Small intestine (tissue), 7 donors: ENCODE results near the gene S100A4. TPM values are rescaled to one million over a fixed set of nuclear protein-coding genes. Genes with fewer than 3 reads are reported as not detected.
A peak's percentile ranks its signal among the peaks of the same experiment; 100 is the strongest.
"Not testable (repeated sequence)": the region's sequence is repeated elsewhere in the genome, so short reads cannot be mapped to it uniquely, and the experiment has no call there.

ENCODE experiments used
- DNase-seq, 2 donors: peaks; one replicate each; pipeline versions ENCODE4 v3.0.0 to v3.0.0-alpha.2; 2013
- FAIRE-seq: peaks from 2 replicates; lab custom pipeline; 2012; peaks lifted over from hg19 to GRCh38; lab: Jason Lieb, UNC
- H3K27ac ChIP-seq, 3 donors: one replicate each; pipeline ENCODE4 v1.5.1; 2013; ENCODE audit warnings: low read length in 2 of 3, mild to moderate bottlenecking in 2 of 3, control low read depth in 1 of 3, inconsistent platforms in 1 of 3, low read depth in 1 of 3, moderate library complexity in 1 of 3
- H3K27me3 ChIP-seq, 3 donors: one replicate each; pipeline ENCODE4 v1.6.1; 2013; ENCODE audit warnings: low read length in 3 of 3, inconsistent platforms in 1 of 3; ENCODE audit not compliant: control insufficient read depth in 3 of 3, insufficient read depth in 3 of 3
- H3K36me3 ChIP-seq, 3 donors: one replicate each; pipeline ENCODE4 v1.6.1; 2013; ENCODE audit warnings: low read length in 3 of 3, inconsistent platforms in 1 of 3, low read depth in 1 of 3, mild to moderate bottlenecking in 1 of 3, moderate library complexity in 1 of 3; ENCODE audit not compliant: control insufficient read depth in 3 of 3, insufficient read depth in 2 of 3
- H3K4me1 ChIP-seq, 3 donors: one replicate each; pipeline ENCODE4 v1.6.1; 2013; ENCODE audit warnings: low read length in 2 of 3, inconsistent platforms in 1 of 3, low read depth in 1 of 3, mild to moderate bottlenecking in 1 of 3, moderate library complexity in 1 of 3; ENCODE audit not compliant: control insufficient read depth in 3 of 3, insufficient read depth in 2 of 3
- H3K4me3 ChIP-seq, 3 donors: one replicate each; pipeline ENCODE4 v1.5.1; 2013; ENCODE audit warnings: low read length in 3 of 3, control low read depth in 1 of 3, inconsistent platforms in 1 of 3, low read depth in 1 of 3, mild to moderate bottlenecking in 1 of 3, moderate library complexity in 1 of 3
- H3K9me3 ChIP-seq, 2 donors: one replicate each; pipeline ENCODE4 v1.6.1; 2013; ENCODE audit warnings: low read depth in 1 of 2, low read length in 1 of 2; ENCODE audit not compliant: control insufficient read depth in 2 of 2, insufficient read depth in 1 of 2
- WGBS, 3 donors: extraction: QIAGEN DNeasy Blood & Tissue Kit; methylation state at CpG; one replicate each; pipeline ENCODE4 v1.1.7; 2013; 5-methylcytosine and 5-hydroxymethylcytosine counted together
- polyA plus RNA-seq, 4 donors: library from polyadenylated mRNA; stranded (reverse) in 3 of 4; unstranded in 1 of 4; fragments of 200-250 nt in 3 of 4; fragments of 120-200 nt in 1 of 4; gene quantifications; one replicate each; pipeline versions ENCODE4 v1.2.1 to v1.2.3, GENCODE V29; 2013
- donor health status: healthy with polysubstance abuse.
- donor health status: control.
- donor health status: control.
- donor health status: Bipolar disorder and iron deficiency.
- donor health status: healthy.

The S100A4 gene
- polyA plus RNA-seq, 4 donors: 7.6 to 230 (median 78.7) TPM

- not testable (repeated sequence) for H3K27me3 ChIP-seq, FAIRE-seq, H3K36me3 ChIP-seq, H3K9me3 ChIP-seq
- peak overlapping the region; percentile 55 to 86 (median 81) for H3K27ac ChIP-seq
- peak; percentile 84 to 89 for DNase-seq
- 18 to 61% (median 48%) methylated on average over 4 to 5 of the region's 5 CpGs for WGBS, 3 donors
- peaks cover 5 to 24% (median 7%) of the 10 kb centered on the region in 3 donors for H3K4me1 ChIP-seq
- H3K4me3 ChIP-seq: peak overlapping the region in 1 of 3 donors; percentile 20
Observed at GRCh38 chr1:153520137-153520691, 25.4 kb downstream of the S100A4 start.

DNA sequence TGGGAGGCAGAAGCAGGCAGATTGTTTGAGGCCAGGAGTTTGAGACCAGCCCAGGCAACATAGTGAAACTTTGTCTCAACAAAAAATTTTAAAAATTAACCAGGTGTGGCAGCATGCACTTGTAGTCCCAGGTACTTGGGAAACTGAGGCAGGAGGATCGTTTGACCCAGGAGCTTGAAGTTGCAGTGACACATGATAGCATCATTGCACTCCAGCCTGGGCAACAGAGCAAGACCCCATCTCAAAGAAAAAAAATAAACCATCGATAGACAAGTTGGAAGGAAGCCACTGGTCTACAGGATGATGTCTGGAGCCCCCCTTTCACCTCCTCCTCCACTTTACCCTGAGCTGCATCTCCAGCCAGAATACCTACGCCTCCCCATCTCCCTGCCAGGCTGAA is 26.4 kb downstream of the S100A4 start:
- DNase-seq (no peak), FAIRE-seq (no peak)
- Histone ChIP-seq H3K4me3 (no peak overlapping the region), H3K36me3 (no peaks in the 10 kb centered on the region), H3K27ac (no peak overlapping the region), H3K27me3 (no peaks in the 10 kb centered on the region), H3K9me3 (no peaks in the 10 kb centered on the region), H3K4me1 (peaks cover 7 to 24% (median 7%) of the 10 kb centered on the region in 3 donors)
- 73 to 87% (median 79%) methylated on average over 3 of the region's 3 CpGs for WGBS, 3 donors

DNA sequence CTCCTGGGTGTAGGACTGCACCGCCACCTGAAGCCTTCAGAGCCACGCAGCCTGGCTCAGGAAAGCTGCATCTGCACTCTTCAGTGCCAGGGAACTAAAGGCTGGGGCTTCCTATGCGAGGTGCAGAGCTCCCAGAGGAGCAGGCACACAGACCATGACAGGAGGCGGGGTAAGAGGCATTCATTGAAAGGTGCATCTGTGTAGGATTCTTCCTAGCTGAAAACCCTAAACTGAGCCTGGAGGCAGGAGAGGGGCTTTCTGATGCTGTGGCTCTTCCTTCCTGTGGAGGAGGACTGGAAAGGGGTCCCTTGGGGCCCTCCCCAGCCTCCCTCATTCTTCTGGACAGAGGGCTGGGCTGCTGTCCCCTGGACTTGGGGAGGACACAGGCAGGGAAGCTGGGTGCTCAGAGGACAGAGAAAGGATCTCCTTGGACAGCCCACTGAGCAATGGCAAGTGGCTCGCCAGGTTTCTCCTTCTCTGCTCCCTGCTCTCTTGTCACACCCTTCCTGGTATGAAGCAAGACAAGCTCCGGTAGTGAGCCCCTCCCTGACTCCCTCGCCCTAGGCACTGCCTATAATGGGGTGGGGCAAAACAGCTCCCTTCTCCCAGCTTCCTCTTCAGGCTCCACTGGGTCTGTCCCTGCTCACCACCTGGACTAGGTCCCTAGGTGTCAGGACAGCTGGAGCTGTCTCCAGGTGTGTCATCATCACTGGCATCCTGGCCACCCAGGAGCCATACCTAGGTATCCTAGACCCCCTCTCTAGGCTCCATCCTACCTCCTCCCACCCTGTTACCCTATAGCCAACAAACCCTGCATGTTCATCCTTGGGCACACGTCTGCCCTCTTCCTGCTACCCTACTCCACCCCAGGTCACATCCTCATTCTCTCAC is 29.9 kb downstream of the S100A4 start:
- Histone ChIP-seq H3K9me3 (no peaks in the 10 kb centered on the region), H3K27me3 (no peaks in the 10 kb centered on the region), H3K27ac (peak overlapping the region; percentile 75 to 98 (median 86)), H3K4me1 (peaks cover 5 to 19% (median 7%) of the 10 kb centered on the region in 3 donors), H3K4me3 (no peak overlapping the region), H3K36me3 (no peaks in the 10 kb centered on the region)
- FAIRE-seq (no peak), DNase-seq (peak; percentile 88 to 97)
- WGBS, 3 donors: 30 to 47% (median 42%) methylated on average over 7 to 8 of the region's 8 CpGs

DNA sequence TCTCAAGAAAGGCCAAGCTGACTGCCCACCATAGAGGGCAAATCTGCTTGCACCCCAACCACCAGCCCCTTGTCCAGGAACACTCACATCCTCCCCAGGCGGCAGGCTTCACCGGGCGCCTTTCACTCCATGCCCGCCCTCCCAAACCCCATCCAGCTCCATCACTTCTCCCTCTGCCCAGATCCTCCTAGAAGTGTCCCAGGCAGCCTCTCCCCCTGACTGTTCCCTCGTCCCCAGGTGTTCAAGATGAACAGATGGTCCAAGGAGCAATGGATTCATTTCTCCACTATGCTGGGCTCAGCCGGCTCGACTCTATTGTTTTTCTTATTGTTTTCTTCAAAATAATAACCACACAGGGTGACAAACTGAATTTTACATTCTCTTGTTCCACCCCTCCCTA is 31.9 kb downstream of the S100A4 start:
- DNase-seq: no peak
- no peaks in the 10 kb centered on the region for H3K9me3 ChIP-seq
- no peaks in the 10 kb centered on the region for H3K27me3 ChIP-seq
- H3K36me3 ChIP-seq: no peaks in the 10 kb centered on the region
- H3K4me1 ChIP-seq: peaks cover 2 to 15% (median 7%) of the 10 kb centered on the region in 3 donors
- FAIRE-seq: no peak
- no peak overlapping the region for H3K27ac ChIP-seq
- H3K4me3 ChIP-seq: no peak overlapping the region
- 86 to 94% (median 91%) methylated on average over 7 of the region's 7 CpGs for WGBS, 3 donors

DNA sequence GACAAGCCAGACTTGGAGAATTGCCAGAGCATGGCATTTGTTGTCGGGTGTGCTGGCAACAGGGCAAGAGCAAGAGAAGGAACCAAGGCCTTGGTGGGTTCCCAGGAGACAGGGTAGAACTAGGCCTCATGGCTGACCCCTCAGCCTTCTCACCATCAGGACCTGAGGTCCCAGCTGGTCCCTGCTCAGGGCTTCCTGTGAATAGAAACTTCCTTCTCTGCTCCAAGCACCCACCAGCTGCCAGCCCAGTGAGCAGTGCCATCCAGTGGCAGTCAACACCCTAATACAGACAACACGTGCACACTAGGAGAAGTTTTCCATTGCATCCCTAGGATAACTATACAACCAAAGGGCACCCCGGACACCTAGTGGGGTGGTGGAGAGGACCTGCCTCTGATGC is 32.6 kb downstream of the S100A4 start:
- no peak overlapping the region for H3K4me3 ChIP-seq
- no peak for FAIRE-seq

DNA sequence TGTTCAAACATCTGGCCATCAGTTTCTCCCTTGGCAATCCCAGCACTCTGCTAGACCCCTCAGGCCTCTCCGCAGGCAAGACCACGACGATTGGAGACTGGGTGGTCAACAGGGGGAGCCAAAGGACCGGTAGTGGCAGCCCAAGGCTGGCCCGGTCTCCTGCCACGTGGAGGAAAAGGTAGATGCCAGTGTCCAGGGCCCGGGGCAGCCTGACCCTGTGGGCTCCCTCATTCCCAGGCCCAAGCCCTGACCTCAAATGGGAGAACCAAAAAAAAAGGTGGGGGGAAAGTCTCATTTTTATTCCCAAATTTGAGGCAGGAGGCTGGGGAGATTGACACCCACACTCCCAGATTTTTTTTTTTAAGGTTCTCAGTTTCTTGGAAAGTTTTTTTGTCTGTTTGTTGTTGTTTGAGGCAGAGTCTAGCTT is 34.6 kb downstream of the S100A4 start:
- FAIRE-seq (no peak), DNase-seq (peak; percentile 81 to 87)
- Histone ChIP-seq H3K27ac (no peak overlapping the region), H3K36me3 (no peaks in the 10 kb centered on the region), H3K27me3 (no peaks in the 10 kb centered on the region), H3K4me3 (no peak overlapping the region), H3K9me3 (no peaks in the 10 kb centered on the region), H3K4me1 (peaks cover 4 to 31% (median 9%) of the 10 kb centered on the region in 3 donors)
- WGBS, 3 donors: 0 to 2% (median 1%) methylated on average over 7 of the region's 7 CpGs

More for the DNA sequence above, 32.6 kb downstream of the S100A4 start:
- Histone ChIP-seq H3K4me1 (peaks cover 2 to 17% (median 7%) of the 10 kb centered on the region in 3 donors), H3K27ac (no peak overlapping the region), H3K36me3 (no peaks in the 10 kb centered on the region), H3K27me3 (no peaks in the 10 kb centered on the region), H3K9me3 (no peaks in the 10 kb centered on the region)
- WGBS, 3 donors: 32 to 62% (median 54%) methylated on average over 3 of the region's 3 CpGs
- DNase-seq: peak in 1 of 2 donors; percentile 54

GRCh38 chr1:153509729-153510354 is 35.8 kb downstream of the S100A4 start:
- H3K9me3 ChIP-seq: no peaks in the 10 kb centered on the region
- DNase-seq: peak in 1 of 2 donors; percentile 71
- no peak overlapping the region for H3K4me3 ChIP-seq
- no peak for FAIRE-seq
- no peak overlapping the region for H3K27ac ChIP-seq
- WGBS, 3 donors: 30 to 62% (median 33%) methylated on average over 4 of the region's 4 CpGs
- no peaks in the 10 kb centered on the region for H3K27me3 ChIP-seq
- no peaks in the 10 kb centered on the region for H3K36me3 ChIP-seq
- peaks cover 2 to 24% (median 2%) of the 10 kb centered on the region in 3 donors for H3K4me1 ChIP-seq

GRCh38 chr1:153509036-153509435 is 36.6 kb downstream of the S100A4 start:
- H3K36me3 ChIP-seq: no peaks in the 10 kb centered on the region
- no peaks in the 10 kb centered on the region for H3K27me3 ChIP-seq
- FAIRE-seq (no peak), DNase-seq (no peak)
- H3K4me1 ChIP-seq: peaks cover 2 to 24% (median 2%) of the 10 kb centered on the region in 3 donors
- H3K4me3 ChIP-seq: no peak overlapping the region
- WGBS, 3 donors: 82 to 94% (median 88%) methylated on average over 3 of the region's 3 CpGs
- no peak overlapping the region for H3K27ac ChIP-seq
- H3K9me3 ChIP-seq: no peaks in the 10 kb centered on the region
